HG02870 (cell line): ENCODE measurements around the gene OR3A3.
"Not testable (repeated sequence)": the region's sequence is repeated elsewhere in the genome, so short reads cannot be mapped to it uniquely, and the experiment has no call there.

Experiments
- ATAC-seq: cut with Tn5 transposase; IDR thresholded peaks from one replicate; pipeline ENCODE4 v1.9.1; 2021; ENCODE audit warnings: mild to moderate bottlenecking, moderate library complexity; ENCODE audit not compliant: unreplicated experiment

The OR3A3 gene

GRCh38 chr17:3411070-3411469, at the start of gene OR3A3:
OR3A3 (plus strand) TSS chr17:3411370.
- ATAC-seq = no peak

GRCh38 chr17:3371167-3371566, 40.0 kb upstream of the OR3A3 start:
- not testable (repeated sequence) for ATAC-seq

GRCh38 chr17:3378321-3378720, 32.8 kb upstream of the OR3A3 start:
- ATAC-seq = no peak

- ATAC-seq = no peak
These were observed 29.2 kb upstream of the OR3A3 start for GRCh38 chr17:3381957-3382356.

GRCh38 chr17:3385869-3386816, 25.0 kb upstream of the OR3A3 start, which contains the start of gene OR3A2:
OR3A2 (minus strand) TSS chr17:3386308.
- ATAC-seq = no peak

- ATAC-seq = no peak
These were observed 21.4 kb upstream of the OR3A3 start for GRCh38 chr17:3389791-3390190.

GRCh38 chr17:3397801-3398200, 13.4 kb upstream of the OR3A3 start:
- ATAC-seq = not testable (repeated sequence)

GRCh38 chr17:3398310-3398709, 12.9 kb upstream of the OR3A3 start, which contains the start of gene OR1E1:
OR1E1 (minus strand) TSS chr17:3398410; CDS start chr17:3398410, 0 bp downstream.
- ATAC-seq = no peak

GRCh38 chr17:3400055-3400454, 11.1 kb upstream of the OR3A3 start:
- no peak for ATAC-seq

- no peak for ATAC-seq
These were observed 9.4 kb upstream of the OR3A3 start for GRCh38 chr17:3401786-3402185.

GRCh38 chr17:3403856-3404255, 7.3 kb upstream of the OR3A3 start:
- ATAC-seq = not testable (repeated sequence)

GRCh38 chr17:3412216-3412615, 1.0 kb downstream of the OR3A3 start:
- ATAC-seq = not testable (repeated sequence)

- no peak for ATAC-seq
These were observed 4.4 kb downstream of the OR3A3 start for GRCh38 chr17:3415610-3416009.

- ATAC-seq = no peak
These were observed 7.1 kb downstream of the OR3A3 start for GRCh38 chr17:3418222-3418621.

- ATAC-seq = not testable (repeated sequence)
These were observed 22.0 kb downstream of the OR3A3 start for GRCh38 chr17:3433215-3433614.

GRCh38 chr17:3433741-3434140, 22.6 kb downstream of the OR3A3 start, which contains the start of gene OR1E2:
OR1E2 (minus strand) TSS chr17:3433841; CDS start chr17:3433841, 0 bp downstream.
- no peak for ATAC-seq

- ATAC-seq = no peak
These were observed 27.2 kb downstream of the OR3A3 start for GRCh38 chr17:3438368-3438767.

- ATAC-seq = no peak
These were observed 29.3 kb downstream of the OR3A3 start for GRCh38 chr17:3440451-3440850.

GRCh38 chr17:3447625-3448024, 36.5 kb downstream of the OR3A3 start:
- ATAC-seq = no peak

- ATAC-seq = no peak
These were observed 37.0 kb downstream of the OR3A3 start for GRCh38 chr17:3448059-3448665.

- ATAC-seq = not testable (repeated sequence)
These were observed 55.2 kb downstream of the OR3A3 start for GRCh38 chr17:3466355-3466754.

- ATAC-seq = no peak
These were observed 58.4 kb downstream of the OR3A3 start for GRCh38 chr17:3469529-3469928.
